AG09309 (cell line): Measurements from ENCODE around the gene ZFP36L1.

Experiments used
- DNase-seq: peaks from one replicate; pipeline ENCODE4 v3.0.0-alpha.2; 2010; ENCODE audit warnings: low read depth
- H3K4me3 ChIP-seq: 2 replicates; pipeline ENCODE4 v1.5.1; 2011; ENCODE audit warnings: mild to moderate bottlenecking, low read depth, low read length, moderate library complexity; ENCODE audit not compliant: control insufficient read depth
- CTCF ChIP-seq: IDR thresholded peaks from 2 replicates; pipeline ENCODE4 v1.5.1; 2011; ENCODE audit warnings: mild to moderate bottlenecking, low read depth, low read length, inconsistent platforms; ENCODE audit not compliant: insufficient read depth, control insufficient read depth; ENCODE audit errors: missing control alignments

ZFP36L1 gene

DNA sequence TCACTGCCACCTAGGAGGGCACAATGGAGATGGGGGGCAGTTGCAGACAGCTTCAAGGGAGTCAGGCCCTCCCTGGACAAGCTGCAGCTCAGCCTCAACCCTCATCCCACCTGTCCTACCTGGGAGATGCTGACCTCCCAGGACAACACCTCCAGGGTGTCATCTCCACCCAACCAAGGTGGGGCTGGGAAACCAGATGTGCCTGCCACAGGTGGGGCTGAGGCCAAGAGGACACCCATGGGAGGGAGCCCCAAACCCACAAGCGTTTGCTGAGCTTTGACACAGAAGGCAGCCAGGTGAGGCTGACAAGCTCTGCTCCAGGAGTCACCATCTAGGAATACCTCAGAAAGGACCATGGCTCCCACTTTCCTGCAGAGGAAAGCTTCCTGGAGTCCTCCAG is 31.5 kb downstream of the ZFP36L1 start:
- no peak for DNase-seq
- no peak overlapping the region for H3K4me3 ChIP-seq
- TF ChIP-seq CTCF, result no peak

- no peak for TF ChIP-seq CTCF
- H3K4me3 ChIP-seq, result no peak overlapping the region
- DNase-seq, result no peak
Measured at GRCh38 chr14:68760761-68761160, 32.1 kb downstream of the ZFP36L1 start.

DNA sequence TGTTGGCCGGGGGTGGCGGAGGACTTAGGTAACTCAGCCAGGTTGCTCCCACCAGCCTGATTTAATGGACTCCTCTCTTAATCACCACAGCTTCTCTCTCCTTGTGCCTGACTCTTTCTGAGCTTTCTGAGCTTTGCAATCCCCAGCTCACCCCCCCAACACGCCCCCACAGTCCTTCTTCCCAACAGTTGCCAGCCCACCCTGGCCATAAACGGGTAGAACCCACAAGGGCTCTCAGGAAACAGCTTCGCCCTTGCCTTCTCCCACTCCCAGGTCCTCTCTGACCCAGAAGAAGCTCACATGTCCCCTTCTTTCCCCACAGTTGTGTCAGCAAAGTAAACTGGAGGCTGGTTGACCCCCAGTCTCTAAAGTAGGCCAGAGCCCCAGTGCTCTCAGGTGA is 32.9 kb downstream of the ZFP36L1 start:
- TF ChIP-seq CTCF, result no peak
- no peak overlapping the region for H3K4me3 ChIP-seq
- no peak for DNase-seq

DNA sequence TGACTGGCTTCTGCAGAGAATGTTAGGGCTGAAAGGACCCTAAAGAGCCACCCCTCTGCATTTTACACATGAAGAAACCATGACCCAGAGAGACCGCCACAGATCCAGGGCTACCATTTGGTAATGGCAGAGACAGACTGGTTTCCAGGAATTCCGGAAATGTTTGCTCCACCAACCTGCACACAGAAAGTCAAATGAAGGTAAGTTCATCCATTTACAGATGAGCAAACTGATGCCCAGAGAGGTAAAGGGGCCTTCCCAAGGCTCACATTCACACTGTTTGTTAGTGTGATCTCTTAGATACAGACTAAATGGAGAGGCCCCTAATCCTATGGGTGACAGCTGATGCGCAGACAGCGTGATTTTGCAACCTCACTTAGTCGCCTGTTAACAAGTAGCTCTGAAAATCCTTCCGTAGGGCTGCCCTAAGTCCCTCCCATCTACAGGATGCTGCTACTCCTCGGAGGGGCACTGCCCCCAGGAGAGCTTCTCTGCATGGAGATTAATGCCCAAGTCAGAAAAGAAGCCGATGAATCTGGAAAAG is 33.8 kb downstream of the ZFP36L1 start:
- H3K4me3 ChIP-seq, result no peak overlapping the region
- no peak for TF ChIP-seq CTCF
- no peak for DNase-seq

DNA sequence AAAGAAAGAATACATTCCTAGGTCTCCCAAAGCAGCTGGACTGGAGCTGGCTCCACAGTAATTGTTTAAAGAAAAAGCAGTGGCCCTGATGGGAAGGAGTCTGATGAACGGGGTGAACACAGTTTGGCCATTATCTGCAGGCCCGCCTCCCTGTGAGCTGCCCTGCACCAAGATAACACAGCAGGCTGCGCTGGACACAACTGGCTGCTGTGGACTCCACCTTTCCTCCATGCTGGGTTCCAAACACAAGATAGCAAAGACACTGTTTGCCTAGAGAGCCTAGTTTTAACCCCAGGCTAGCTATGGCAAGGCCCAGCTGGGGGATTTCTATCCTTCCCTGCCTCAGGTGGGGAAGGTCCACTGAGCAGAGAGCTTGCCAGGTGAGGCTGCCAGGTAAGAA is 34.6 kb downstream of the ZFP36L1 start:
- no peak overlapping the region for H3K4me3 ChIP-seq
- no peak for DNase-seq
- TF ChIP-seq CTCF, result no peak

- no peak for DNase-seq
- no peak overlapping the region for H3K4me3 ChIP-seq
- TF ChIP-seq CTCF, result no peak
Measured at GRCh38 chr14:68757618-68758081, 35.2 kb downstream of the ZFP36L1 start.

DNA sequence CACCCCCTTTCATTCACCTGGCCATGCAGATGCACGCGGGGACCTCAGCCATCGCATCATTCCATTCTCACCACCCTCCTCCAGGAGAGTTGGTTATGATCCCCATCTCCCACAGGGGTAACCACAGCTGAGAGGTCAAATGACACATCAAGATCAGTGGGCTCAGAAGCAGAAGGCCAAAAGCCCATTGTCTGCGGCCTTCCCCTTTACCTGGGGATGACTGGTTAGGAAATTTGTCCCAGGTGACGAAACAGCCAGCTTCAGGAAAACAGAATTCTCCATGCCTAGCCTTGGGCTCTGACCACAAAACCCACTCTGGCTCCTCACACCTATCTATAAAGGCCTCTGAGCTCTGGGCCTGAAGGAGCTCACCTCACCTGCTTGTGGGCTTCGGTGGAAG is 36.1 kb downstream of the ZFP36L1 start:
- TF ChIP-seq CTCF, result no peak
- H3K4me3 ChIP-seq, result no peak overlapping the region
- no peak for DNase-seq
